IMR-90 (cell line): Measurements from ENCODE around the gene TNIP1. TPM values are rescaled to one million over a fixed set of nuclear protein-coding genes. Genes with fewer than 3 reads are reported as not detected.

Source experiments
- ATAC-seq: fragments of 200-7000 bp; cut with Tn5 transposase; 2 replicates; pipeline ENCODE4 v1.9.1; 2020; ENCODE audit warnings: low read depth, mild to moderate bottlenecking, moderate library complexity
- BruUV-seq: library from RNA; stranded (reverse); fragments of 400-500 nt; replicated peaks from 2 replicates; lab custom pipeline; 2021; lab: Mats Ljungman, UMichigan
- CTCF ChIA-PET: fragments of 300-600 bp; formaldehyde crosslinking; extraction: SDS; loops from one replicate; lab custom pipeline; 2021; ENCODE audit warnings: antibody characterized with exemption; lab: Yijun Ruan, JAX
- POLR2A ChIA-PET: fragments of 300-600 bp; sonication (Branson Sonifier 250); formaldehyde crosslinking; loops from one replicate; lab custom pipeline; 2022; ENCODE audit warnings: antibody characterized with exemption; ENCODE audit not compliant: unreplicated experiment; lab: Charles Lee
- DNase-seq: peaks from one replicate; pipeline ENCODE4 v3.0.0; 2013
- H2AFZ ChIP-seq: replicated peaks from 2 replicates; pipeline ENCODE3; 2013; ENCODE audit warnings: low read length, mild to moderate bottlenecking; ENCODE audit not compliant: poor library complexity
- H2AK5ac ChIP-seq: 2 replicates; pipeline ENCODE4 v1.6.1; 2013; ENCODE audit warnings: low read depth, low read length, inconsistent platforms
- H2AK9ac ChIP-seq: replicated peaks from 2 replicates; pipeline ENCODE3; 2013; ENCODE audit warnings: mild to moderate bottlenecking, low read depth, low read length, moderate library complexity; ENCODE audit not compliant: poor library complexity
- H2BK120ac ChIP-seq: 2 replicates; pipeline ENCODE4 v1.6.1; 2013; ENCODE audit warnings: low read depth, low read length, inconsistent platforms
- H2BK15ac ChIP-seq: 3 replicates; pipeline ENCODE4 v1.6.1; 2013; ENCODE audit warnings: low read depth, low read length, inconsistent platforms
- H2BK20ac ChIP-seq: 2 replicates; pipeline ENCODE4 v1.6.1; 2013; ENCODE audit warnings: low read depth, mild to moderate bottlenecking, inconsistent platforms, low read length, moderate library complexity
- H2BK5ac ChIP-seq: 2 replicates; pipeline ENCODE4 v1.6.1; 2013; ENCODE audit warnings: mild to moderate bottlenecking, low read depth, low read length, inconsistent platforms; ENCODE audit not compliant: poor library complexity, severe bottlenecking
- H3K14ac ChIP-seq: replicated peaks from 2 replicates; pipeline ENCODE4 v1.6.1; 2013; ENCODE audit warnings: low read depth, low read length, inconsistent platforms
- H3K18ac ChIP-seq: 2 replicates; pipeline ENCODE4 v1.6.1; 2013; ENCODE audit warnings: low read depth, low read length, control low read depth
- H3K23ac ChIP-seq: 2 replicates; pipeline ENCODE4 v1.6.1; 2013; ENCODE audit warnings: low read depth, low read length, inconsistent platforms
- H3K27ac ChIP-seq: 2 replicates; pipeline ENCODE4 v1.5.1; 2013; ENCODE audit warnings: mild to moderate bottlenecking, control low read depth, low read length; ENCODE audit not compliant: insufficient read depth
- H3K27me3 ChIP-seq: 2 replicates; pipeline ENCODE4 v1.6.1; 2013; ENCODE audit warnings: low read length; ENCODE audit not compliant: control insufficient read depth, insufficient read depth
- H3K36me3 ChIP-seq: 2 replicates; pipeline ENCODE4 v1.6.1; 2013; ENCODE audit warnings: low read length, mixed read lengths; ENCODE audit not compliant: control insufficient read depth, insufficient read depth
- H3K4ac ChIP-seq: 2 replicates; pipeline ENCODE4 v1.6.1; 2013; ENCODE audit warnings: low read depth, low read length, inconsistent platforms
- H3K4me1 ChIP-seq: 2 replicates; pipeline ENCODE4 v1.6.1; 2013; ENCODE audit warnings: low read length, mixed read lengths; ENCODE audit not compliant: control insufficient read depth, insufficient read depth
- H3K4me2 ChIP-seq: 2 replicates; pipeline ENCODE4 v1.6.1; 2013; ENCODE audit warnings: low read depth, mild to moderate bottlenecking, control low read depth, low read length, moderate library complexity
- H3K4me3 ChIP-seq: 2 replicates; pipeline ENCODE4 v1.5.1; 2013; ENCODE audit warnings: low read depth, mild to moderate bottlenecking, control low read depth, low read length, moderate library complexity; ENCODE audit not compliant: insufficient read depth
- H3K56ac ChIP-seq: 2 replicates; pipeline ENCODE4 v1.6.1; 2013; ENCODE audit warnings: low read length, inconsistent platforms; ENCODE audit not compliant: insufficient read depth; ENCODE audit errors: extremely low read depth
- H3K79me1 ChIP-seq, 2 experiments: 2 replicates each; pipeline ENCODE4 v1.6.1; 2013; ENCODE audit warnings: low read length in 2 of 2, inconsistent platforms in 1 of 2, low read depth in 1 of 2
- H3K9ac ChIP-seq: 2 replicates; pipeline ENCODE4 v1.6.1; 2013; ENCODE audit warnings: low read depth, low read length, control low read depth
- H3K9me1 ChIP-seq: 2 replicates; pipeline ENCODE4 v1.6.1; 2013; ENCODE audit warnings: low read length, inconsistent platforms; ENCODE audit not compliant: insufficient read depth
- H3K9me3 ChIP-seq: 2 replicates; pipeline ENCODE4 v1.6.1; 2013; ENCODE audit warnings: low read length; ENCODE audit not compliant: control insufficient read depth, insufficient read depth
- H4K20me1 ChIP-seq: 2 replicates; pipeline ENCODE4 v1.6.1; 2013; ENCODE audit warnings: low read length, inconsistent platforms; ENCODE audit not compliant: insufficient read depth
- H4K5ac ChIP-seq: 2 replicates; pipeline ENCODE4 v1.6.1; 2013; ENCODE audit warnings: mild to moderate bottlenecking, low read depth, low read length, control low read depth
- H4K8ac ChIP-seq, 2 experiments: 2 replicates each; pipeline ENCODE4 v1.6.1; 2013; ENCODE audit warnings: low read depth in 2 of 2, low read length in 2 of 2, control low read depth in 1 of 2, inconsistent platforms in 1 of 2
- H4K91ac ChIP-seq: 2 replicates; pipeline ENCODE4 v1.6.1; 2013; ENCODE audit warnings: low read depth, low read length, inconsistent platforms; ENCODE audit not compliant: insufficient read depth
- BHLHE40 ChIP-seq: fragments of 150-350 bp; IDR thresholded peaks from 2 replicates; pipeline ENCODE4 v1.6.1; 2016; ENCODE audit warnings: mild to moderate bottlenecking, low read depth, low read length
- CTCF ChIP-seq: conservative IDR thresholded peaks from 2 replicates; pipeline ENCODE4 v1.5.1; 2012; ENCODE audit warnings: mild to moderate bottlenecking, low read depth, low read length, improper control_type of control experiment
- FOS ChIP-seq: fragments of 150-350 bp; IDR thresholded peaks from 2 replicates; pipeline ENCODE4 v1.6.1; 2016; ENCODE audit warnings: low read depth, low read length
- MAFK ChIP-seq: IDR thresholded peaks from 2 replicates; pipeline ENCODE4 v1.6.1; 2012; ENCODE audit warnings: low read depth, low read length, improper control_type of control experiment
- RAD21 ChIP-seq: IDR thresholded peaks from 2 replicates; pipeline ENCODE4 v1.6.1; 2012; ENCODE audit warnings: low read length, improper control_type of control experiment
- RCOR1 ChIP-seq: IDR thresholded peaks from 2 replicates; pipeline ENCODE4 v1.6.1; 2012; ENCODE audit warnings: mild to moderate bottlenecking, low read length, improper control_type of control experiment; ENCODE audit not compliant: insufficient replicate concordance
- RFX5 ChIP-seq: IDR thresholded peaks from 2 replicates; pipeline ENCODE4 v1.8.0; 2012; ENCODE audit warnings: low read depth, mild to moderate bottlenecking, low read length, moderate library complexity
- WGBS, 2 experiments: methylation state at CpG; one replicate each; pipeline versions ENCODE4 v1.1.5 to v1.1.7; 2013; ENCODE audit warnings: missing lambda C conversion rate in 2 of 2; ENCODE audit not compliant: insufficient read length in 1 of 2; ENCODE audit errors: extremely low coverage in 2 of 2; 5-methylcytosine and 5-hydroxymethylcytosine counted together
- dilution Hi-C: fragments of 300-500 bp; cut with HindIII; formaldehyde crosslinking; loops from one replicate; pipeline ENCODE4 v1.14.3; 2018; ENCODE audit warnings: low sequenced_read_pairs; ENCODE audit not compliant: unreplicated experiment
- in situ Hi-C: fragments of 300-500 bp; cut with MboI; formaldehyde crosslinking; loops from 3 replicates; pipeline ENCODE4 v1.14.3; 2019; ENCODE audit warnings: low sequenced_read_pairs, inconsistent platforms, mixed read lengths
- intact Hi-C: fragments of 100-400 bp; cut with micrococcal nuclease; formaldehyde crosslinking; loops from 2 replicates; pipeline ENCODE4 v1.10.0; 2022
- polyA plus RNA-seq, 3 experiments: library from polyadenylated mRNA; depleted of rRNA; stranded (reverse); fragments of >200 nt; gene quantifications; 2 replicates each; pipeline ENCODE4 v1.2.3, GENCODE V29; 2012; ENCODE audit warnings: low replicate concordance in 1 of 3
- total RNA-seq: library from RNA; depleted of rRNA; stranded (reverse); fragments of >200 nt; gene quantifications from 2 replicates; pipeline ENCODE4 v1.2.3, GENCODE V29; 2012
- TF ChIP-seq, protein P1 (sequence below): fragments of 150-350 bp; IDR thresholded peaks from 2 replicates; pipeline ENCODE4 v1.6.1; 2017; ENCODE audit warnings: mild to moderate bottlenecking, antibody characterized with exemption, low read length, low read depth

The TNIP1 gene
- total and polyA plus RNA-seq, 2 of the 4 experiments (the other 2 are of a cell fraction) = 63.8 to 92.8 TPM

DNA sequence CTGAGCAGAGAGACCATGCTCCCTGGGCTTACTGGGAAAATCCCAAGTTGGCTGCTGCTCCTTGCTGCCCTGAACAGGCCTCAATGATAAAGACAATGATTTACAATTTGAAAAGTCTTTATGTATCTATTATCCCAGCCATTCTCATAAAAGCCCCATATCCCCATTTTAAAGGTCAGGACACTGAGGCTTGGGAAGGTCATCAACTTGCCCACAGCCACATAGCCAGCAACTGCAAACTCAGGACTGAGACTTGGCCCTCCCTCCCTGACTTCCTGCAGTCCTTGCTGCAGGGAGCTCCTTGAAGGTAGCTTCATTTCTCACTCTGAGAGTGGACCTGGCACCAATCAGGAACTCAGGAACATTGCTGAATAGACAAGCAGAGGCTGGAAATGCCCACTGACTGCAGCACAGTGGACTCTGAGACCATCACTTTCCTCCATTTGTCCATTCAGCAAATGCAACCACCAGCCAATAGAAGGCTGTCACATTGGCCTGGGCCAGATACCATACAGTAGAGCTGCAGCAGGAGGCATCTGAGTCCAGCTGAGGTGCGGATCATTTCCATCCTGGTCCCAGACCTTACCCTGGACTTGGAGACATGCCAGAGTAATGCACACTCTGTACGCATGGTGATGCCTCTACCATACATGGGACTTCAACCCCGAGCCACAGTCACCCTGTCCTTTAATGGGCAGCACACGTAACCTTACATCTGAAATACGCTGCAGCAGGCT is 18.3 kb downstream of the TNIP1 start:
- no peak overlapping the region for H2AK9ac ChIP-seq
- peaks cover 46% of the 10 kb centered on the region for H3K36me3 ChIP-seq
- no peaks in the 10 kb centered on the region for H3K27me3 ChIP-seq
- no peak for TF ChIP-seq RCOR1
- TF ChIP-seq RFX5 = no peak
- no peak for TF ChIP-seq FOS
- no peak for TF ChIP-seq BHLHE40
- no peak for TF ChIP-seq MAFK
- TF ChIP-seq, protein P1, sequence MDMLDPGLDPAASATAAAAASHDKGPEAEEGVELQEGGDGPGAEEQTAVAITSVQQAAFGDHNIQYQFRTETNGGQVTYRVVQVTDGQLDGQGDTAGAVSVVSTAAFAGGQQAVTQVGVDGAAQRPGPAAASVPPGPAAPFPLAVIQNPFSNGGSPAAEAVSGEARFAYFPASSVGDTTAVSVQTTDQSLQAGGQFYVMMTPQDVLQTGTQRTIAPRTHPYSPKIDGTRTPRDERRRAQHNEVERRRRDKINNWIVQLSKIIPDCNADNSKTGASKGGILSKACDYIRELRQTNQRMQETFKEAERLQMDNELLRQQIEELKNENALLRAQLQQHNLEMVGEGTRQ = no peak
- no peak for TF ChIP-seq RAD21
- no peak for TF ChIP-seq CTCF
- ChIA-PET POLR2A (no interaction called here), CTCF (no interaction called here)
- H3K4ac ChIP-seq = peak overlapping the region; percentile 89
- ATAC-seq (no peak), DNase-seq (no peak)
- H4K91ac ChIP-seq = peak overlapping the region; percentile 68
- peak overlapping the region; percentile 99 for H2AK5ac ChIP-seq
- peak overlapping the region; percentile 39; the same call in 1 of the 2 replicates for H3K18ac ChIP-seq
- peak overlapping the region; percentile 47 to 73; a peak in 2 of 4 replicates for H4K8ac ChIP-seq
- H3K9me3 ChIP-seq = no peaks in the 10 kb centered on the region
- peak overlapping the region; percentile 7; the same call in 1 of the 2 replicates for H4K5ac ChIP-seq
- peaks cover 31% of the 10 kb centered on the region for H4K20me1 ChIP-seq
- peak overlapping the region; percentile 37 for H2BK5ac ChIP-seq
- intact Hi-C loops (no loop called here), dilution Hi-C loops (no loop called here), in situ Hi-C loops (no loop called here)
- WGBS, 2 experiments = 100% methylated on average over 1 of the region's 5 CpGs; no CpG with 5 or more reads in 1 of the 2 experiments
- no TSS peak for BruUV-seq
- H3K9me1 ChIP-seq = peaks cover 51% of the 10 kb centered on the region
- peak overlapping the region; percentile 58; the same call in 2 of the 3 replicates for H2BK15ac ChIP-seq
- H3K9ac ChIP-seq = no peak overlapping the region
- no peak overlapping the region for H3K4me3 ChIP-seq
- H3K79me1 ChIP-seq = peaks cover 52 to 93% of the 10 kb centered on the region in 2 experiments
- peak overlapping the region; percentile 2; the same call in 1 of the 2 replicates for H3K4me2 ChIP-seq
- H3K27ac ChIP-seq = peak overlapping the region; percentile 12; the same call in 1 of the 2 replicates
- H3K14ac ChIP-seq = peak overlapping the region; percentile 81
- H2BK120ac ChIP-seq = peak overlapping the region; percentile 94
- H2BK20ac ChIP-seq = peak overlapping the region; percentile 91
- H2AFZ ChIP-seq = peak overlapping the region; percentile 14
- peaks cover 30% of the 10 kb centered on the region for H3K4me1 ChIP-seq
- peak overlapping the region; percentile 72; the same call in 1 of the 2 replicates for H3K23ac ChIP-seq
- H3K56ac ChIP-seq = no peak overlapping the region
